Measurements from ENCODE around the gene EFNA3. TPM values are rescaled to one million over a fixed set of nuclear protein-coding genes. Genes with fewer than 3 reads are reported as not detected.

The EFNA3 gene
- total and polyA plus RNA-seq, 2 of the 4 experiments (the other 2 are of a cell fraction) = 0.72 to 1.6 TPM

- CTCF ChIA-PET = interaction anchor here (0.6 kb wide), 1 partner anchor 225 kb away, joined by 3 read pairs; no protein-coding TSS in a partner anchor
- no peaks in the 10 kb centered on the region for H3K79me1 ChIP-seq (ENCODE audit: low read depth in 1 of 2, low read length in 2 of 2)
- H3K18ac ChIP-seq (ENCODE audit: low read depth, low read length) = no peak overlapping the region
- H3K4me3 ChIP-seq (ENCODE audit: insufficient read depth, low read depth, low read length) = no peak overlapping the region
- no peak overlapping the region for H3K27ac ChIP-seq (ENCODE audit: insufficient read depth, low read length)
- H3K9me1 ChIP-seq (ENCODE audit: insufficient read depth, low read length) = no peaks in the 10 kb centered on the region; the same call in 1 of the 2 replicates
- no peak overlapping the region for H2BK120ac ChIP-seq (ENCODE audit: low read depth, low read length)
- H3K14ac ChIP-seq (replicated peaks; ENCODE audit: low read depth, low read length) = no peak overlapping the region
- WGBS, 2 experiments (ENCODE audit: extremely low coverage in 2 of 2, insufficient read length in 1 of 2) = 27% methylated on average over 2 of the region's 4 CpGs; no CpG with 5 or more reads in 1 of the 2 experiments
- H3K4ac ChIP-seq (ENCODE audit: low read depth, low read length) = no peak overlapping the region
- intact Hi-C loops (cut with micrococcal nuclease) = no loop called here
- no peak overlapping the region for H4K8ac ChIP-seq (ENCODE audit: low read depth in 2 of 2, low read length in 2 of 2)
- BruUV-seq (replicated peaks) = no TSS peak
- no peak overlapping the region for H2AK5ac ChIP-seq (ENCODE audit: low read depth, low read length)
- POLR2A ChIA-PET (ENCODE audit: unreplicated experiment) = interaction anchor here (0.6 kb wide), 1 partner anchor 16 kb away, joined by 3 read pairs; no protein-coding TSS in a partner anchor
- no peak overlapping the region for H4K91ac ChIP-seq (ENCODE audit: insufficient read depth, low read depth, low read length)
- H2BK15ac ChIP-seq (ENCODE audit: low read depth, low read length) = no peak overlapping the region
- no peak for TF ChIP-seq BHLHE40 (IDR thresholded peaks at IDR 0.05; ENCODE audit: low read depth, low read length)
- TF ChIP-seq MAZ (IDR thresholded peaks at IDR 0.05; ENCODE audit: borderline replicate concordance, low read depth, low read length) = no peak
- no peak for TF ChIP-seq MXI1 (IDR thresholded peaks at IDR 0.05; ENCODE audit: borderline replicate concordance, low read depth, low read length)
- TF ChIP-seq CTCF (conservative IDR thresholded peaks at IDR 0.05; ENCODE audit: low read depth, low read length) = no peak
- TF ChIP-seq SMC3 (IDR thresholded peaks at IDR 0.05; ENCODE audit: low read depth, low read length) = no peak
- TF ChIP-seq RAD21 (IDR thresholded peaks at IDR 0.05; ENCODE audit: low read length) = no peak
- no peak for TF ChIP-seq CHD1 (IDR thresholded peaks at IDR 0.05; ENCODE audit: low read depth, low read length)
- no peak for TF ChIP-seq RCOR1 (IDR thresholded peaks at IDR 0.05; ENCODE audit: insufficient replicate concordance, low read length)
- no peak for TF ChIP-seq ELK1 (IDR thresholded peaks at IDR 0.05; ENCODE audit: borderline replicate concordance, low read depth, low read length)
- TF ChIP-seq FOS (IDR thresholded peaks at IDR 0.05; ENCODE audit: low read depth, low read length) = no peak
- TF ChIP-seq, protein P1, sequence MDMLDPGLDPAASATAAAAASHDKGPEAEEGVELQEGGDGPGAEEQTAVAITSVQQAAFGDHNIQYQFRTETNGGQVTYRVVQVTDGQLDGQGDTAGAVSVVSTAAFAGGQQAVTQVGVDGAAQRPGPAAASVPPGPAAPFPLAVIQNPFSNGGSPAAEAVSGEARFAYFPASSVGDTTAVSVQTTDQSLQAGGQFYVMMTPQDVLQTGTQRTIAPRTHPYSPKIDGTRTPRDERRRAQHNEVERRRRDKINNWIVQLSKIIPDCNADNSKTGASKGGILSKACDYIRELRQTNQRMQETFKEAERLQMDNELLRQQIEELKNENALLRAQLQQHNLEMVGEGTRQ (IDR thresholded peaks at IDR 0.05; ENCODE audit: low read depth, low read length) = no peak
- no peak overlapping the region for H2AFZ ChIP-seq (replicated peaks; ENCODE audit: low read length, poor library complexity)
- dilution Hi-C loops (cut with HindIII; ENCODE audit: low sequenced_read_pairs, unreplicated experiment) = no loop called here
- H3K4me1 ChIP-seq (ENCODE audit: control insufficient read depth, insufficient read depth, low read length) = no peaks in the 10 kb centered on the region
- H3K36me3 ChIP-seq (ENCODE audit: control insufficient read depth, insufficient read depth, low read length) = no peaks in the 10 kb centered on the region
- H3K9ac ChIP-seq (ENCODE audit: low read depth, low read length) = no peak overlapping the region
- no peak overlapping the region for H2BK20ac ChIP-seq (ENCODE audit: low read depth, low read length)
- H3K56ac ChIP-seq (ENCODE audit: extremely low read depth, insufficient read depth, low read length) = no peak overlapping the region
- ATAC-seq (ENCODE audit: low read depth) (no peak), DNase-seq (no peak)
- H2BK5ac ChIP-seq (ENCODE audit: low read depth, low read length, poor library complexity, severe bottlenecking) = no peak overlapping the region
- H3K9me3 ChIP-seq (ENCODE audit: control insufficient read depth, insufficient read depth, low read length) = no peaks in the 10 kb centered on the region
- H4K5ac ChIP-seq (ENCODE audit: low read depth, low read length) = no peak overlapping the region
- no peak overlapping the region for H2AK9ac ChIP-seq (replicated peaks; ENCODE audit: low read depth, low read length, poor library complexity)
- in situ Hi-C loops (cut with MboI; ENCODE audit: low sequenced_read_pairs) = no loop called here
- H3K23ac ChIP-seq (ENCODE audit: low read depth, low read length) = no peak overlapping the region
- H3K27me3 ChIP-seq (ENCODE audit: control insufficient read depth, insufficient read depth, low read length) = peaks cover 56% of the 10 kb centered on the region
- H3K4me2 ChIP-seq (ENCODE audit: low read depth, low read length) = no peak overlapping the region
- no peaks in the 10 kb centered on the region for H4K20me1 ChIP-seq (ENCODE audit: insufficient read depth, low read length)
These were observed 39.0 kb downstream of the EFNA3 start for GRCh38 chr1:155117610-155118009.
